Transverse colon (tissue), 4 donors: ENCODE data around the gene ATP5PF. TPM values are rescaled to one million over a fixed set of nuclear protein-coding genes. Genes with fewer than 3 reads are reported as not detected.
"Not testable (repeated sequence)": the region's sequence is repeated elsewhere in the genome, so short reads cannot be mapped to it uniquely, and the experiment has no call there.

Experiments
- DNase-seq: peaks from one replicate; pipeline ENCODE4 v3.0.0-alpha.2; 2019
- H3K27ac ChIP-seq, 4 donors: fragments of 200-600 bp; sonication (generic); 2 replicates each; pipeline ENCODE4 v1.5.1; 2016 to 2018; ENCODE audit warnings: inconsistent platforms in 4 of 4
- H3K27me3 ChIP-seq: fragments of 200-600 bp; sonication (generic); 2 replicates; pipeline ENCODE4 v1.5.1; 2017; ENCODE audit warnings: inconsistent platforms
- H3K36me3 ChIP-seq, 4 donors: fragments of 200-600 bp; sonication (generic); 2 replicates each; pipeline ENCODE4 v1.5.1; 2017 to 2019; ENCODE audit warnings: inconsistent platforms in 4 of 4
- H3K4me1 ChIP-seq, 4 donors: fragments of 200-600 bp; sonication (generic); 2 replicates each; pipeline ENCODE4 v1.5.1; 2017 to 2020; ENCODE audit warnings: inconsistent platforms in 4 of 4
- H3K4me3 ChIP-seq, 4 donors: fragments of 200-600 bp; sonication (generic); 1 replicate in 1 of 4; 2 replicates in 3 of 4; pipeline versions ENCODE4 v1.5.1 to v1.6.1; 2017 to 2019; ENCODE audit warnings: inconsistent platforms in 4 of 4
- H3K9me3 ChIP-seq, 2 donors: fragments of 200-600 bp; sonication (generic); 2 replicates each; pipeline ENCODE4 v1.5.1; 2017 to 2019; ENCODE audit warnings: inconsistent platforms in 2 of 2
- CTCF ChIP-seq, 5 experiments: fragments of 200-600 bp in 3 of 5; fragments of 450-650 bp in 2 of 5; sonication (generic) in 3 of 5; IDR thresholded peaks; 1 replicate in 2 of 5; 2 replicates in 3 of 5; pipeline ENCODE4 v1.5.1; 2016 to 2017; ENCODE audit warnings: antibody characterized with exemption in 5 of 5, inconsistent platforms in 3 of 5, mild to moderate bottlenecking in 2 of 5, moderate library complexity in 1 of 5
- EP300 ChIP-seq: sonication (generic); formaldehyde crosslinking; IDR thresholded peaks from one replicate; pipeline ENCODE4 v1.6.1; 2017; ENCODE audit warnings: antibody characterized with exemption, low read depth
- POLR2A ChIP-seq: fragments of 450-650 bp; IDR thresholded peaks from one replicate; pipeline ENCODE4 v1.6.1; 2016; ENCODE audit warnings: antibody characterized with exemption, mild to moderate bottlenecking, moderate library complexity
- POLR2AphosphoS5 ChIP-seq, 3 donors: sonication (generic); formaldehyde crosslinking; IDR thresholded peaks; one replicate each; pipeline ENCODE4 v1.6.1; 2016; ENCODE audit warnings: antibody characterized with exemption in 3 of 3
- whole genome bisulfite sequencing, 2 donors: methylation state at CpG; one replicate each; pipeline ENCODE4 v1.1.5; 2018; ENCODE audit warnings: low coverage in 1 of 2; 5-methylcytosine and 5-hydroxymethylcytosine counted together
- in situ Hi-C, 4 donors: fragments of 200-750 bp; cut with MboI; loops; one replicate each; pipeline versions ENCODE4 v1.15.0 to v1.15.1; 2017; ENCODE audit warnings: low sequenced_read_pairs in 3 of 4, low pct_ligation_motif_present in 1 of 4, low pct_unique_long_range_greater_than_20kb in 1 of 4
- intact Hi-C: fragments of 100-400 bp; cut with DNase I; formaldehyde crosslinking; loops from one replicate; pipeline ENCODE4 v1.15.1; 2023; ENCODE audit warnings: low total_unique reads
- total RNA-seq, 4 donors: library from RNA; depleted of rRNA; stranded (reverse); fragments of >200 nt; gene quantifications; one replicate each; pipeline ENCODE4 v1.1.0, GENCODE V29; 2016

Gene ATP5PF
- total RNA-seq, 4 donors from 2014 or later: 56.9 to 147 (median 78.4) TPM

- Histone ChIP-seq H3K9me3 (no peaks in the 10 kb centered on the region), H3K27ac (peak overlapping the region in 1 of 4 donors; percentile 99), H3K4me3 (no peak overlapping the region), H3K36me3 (peaks cover 0 to 27% (median 13%) of the 10 kb centered on the region in 4 donors), H3K27me3 (no peaks in the 10 kb centered on the region), H3K4me1 (peaks cover 17 to 39% (median 24%) of the 10 kb centered on the region in 4 donors)
- intact Hi-C loops (loop anchor here (10.0 kb wide), 1 partner anchor 127 kb away; the partner anchor contains the start of gene MRPL39), in situ Hi-C loops (no loop called here)
- TF ChIP-seq POLR2AphosphoS5 (IDR thresholded peaks at IDR 0.05): no peak
- no peak for TF ChIP-seq POLR2A
- no peak for TF ChIP-seq EP300
- TF ChIP-seq CTCF (IDR thresholded peaks at IDR 0.05): no peak
- no peak for DNase-seq
- 76 to 78% methylated on average over 6 of the region's 6 CpGs for WGBS, 2 donors
These were observed 2.5 kb downstream of the ATP5PF start for GRCh38 chr21:25732091-25732760.

- H3K4me1 ChIP-seq: no peaks in the 10 kb centered on the region
- in situ Hi-C loops (loop anchor here in 1 of 4 donors (25.0 kb wide), 1 partner anchor 110 kb away; the partner anchor contains the start of gene MRPL39), intact Hi-C loops (no loop called here)
- H3K36me3 ChIP-seq: peaks cover 0 to 56% (median 28%) of the 10 kb centered on the region in 4 donors
- no peaks in the 10 kb centered on the region for H3K9me3 ChIP-seq
- H3K4me3 ChIP-seq: no peak overlapping the region
- H3K27ac ChIP-seq: no peak overlapping the region
- TF ChIP-seq POLR2AphosphoS5 (IDR thresholded peaks at IDR 0.05) (no peak), CTCF (IDR thresholded peaks at IDR 0.05) (no peak), EP300 (no peak), POLR2A (no peak)
- DNase-seq: no peak
- no peaks in the 10 kb centered on the region for H3K27me3 ChIP-seq
- WGBS, 2 donors: 81% methylated on average over 3 of the region's 3 CpGs; no CpG with 5 or more reads in 1 of the 2 donors
These were observed 12.1 kb downstream of the ATP5PF start for GRCh38 chr21:25722631-25723030.

- in situ Hi-C loops (loop anchor here in 1 of 4 donors (25.0 kb wide), 1 partner anchor 110 kb away; the partner anchor contains the start of gene MRPL39), intact Hi-C loops (no loop called here)
- no peak for DNase-seq
- no peak for TF ChIP-seq CTCF (IDR thresholded peaks at IDR 0.05)
- TF ChIP-seq EP300: no peak
- TF ChIP-seq POLR2A: no peak
- TF ChIP-seq POLR2AphosphoS5 (IDR thresholded peaks at IDR 0.05): no peak
- Histone ChIP-seq H3K27ac (no peak overlapping the region), H3K27me3 (no peaks in the 10 kb centered on the region), H3K4me3 (no peak overlapping the region), H3K36me3 (peaks cover 0 to 50% (median 25%) of the 10 kb centered on the region in 4 donors), H3K4me1 (no peaks in the 10 kb centered on the region), H3K9me3 (no peaks in the 10 kb centered on the region)
- WGBS, 2 donors: 91 to 100% methylated on average over 3 of the region's 3 CpGs
These were observed 12.7 kb downstream of the ATP5PF start for GRCh38 chr21:25721987-25722386.

- intact Hi-C loops (no loop called here), in situ Hi-C loops (loop anchor here in 1 of 4 donors (25.0 kb wide), 1 partner anchor 105 kb away; the partner anchor contains the start of gene MRPL39)
- WGBS, 2 donors: 63 to 88% methylated on average over 2 to 5 of the region's 5 CpGs
- Histone ChIP-seq H3K36me3 (peaks cover 0 to 17% (median 4%) of the 10 kb centered on the region in 4 donors), H3K27me3 (no peaks in the 10 kb centered on the region), H3K4me3 (no peak overlapping the region), H3K4me1 (no peaks in the 10 kb centered on the region), H3K9me3 (no peaks in the 10 kb centered on the region), H3K27ac (no peak overlapping the region)
- DNase-seq: no peak
- TF ChIP-seq CTCF (IDR thresholded peaks at IDR 0.05) (no peak), POLR2A (no peak), POLR2AphosphoS5 (IDR thresholded peaks at IDR 0.05) (no peak), EP300 (no peak)
These were observed 17.1 kb downstream of the ATP5PF start for GRCh38 chr21:25717491-25718147.

- H3K4me3 ChIP-seq, H3K27ac ChIP-seq, H3K4me1 ChIP-seq, intact Hi-C loops, H3K36me3 ChIP-seq, H3K9me3 ChIP-seq, H3K27me3 ChIP-seq, DNase-seq: not testable (repeated sequence)
- in situ Hi-C loops: loop anchor here in 1 of 4 donors (25.0 kb wide), 1 partner anchor 102 kb away; the partner anchor contains the start of gene MRPL39
- 93 to 97% methylated on average over 3 to 10 of the region's 10 CpGs for WGBS, 2 donors
These were observed 20.6 kb downstream of the ATP5PF start for GRCh38 chr21:25714066-25714465.
